Urinary bladder (tissue), 4 donors: ENCODE results near the gene NUDT17. TPM values are rescaled to one million over a fixed set of nuclear protein-coding genes. Genes with fewer than 3 reads are reported as not detected.
A peak's percentile ranks its signal among the peaks of the same experiment; 100 is the strongest.

ENCODE experiments used
- DNase-seq: peaks from one replicate; pipeline ENCODE4 v3.0.0-alpha.2; 2015; ENCODE audit errors: extremely low spot score
- H3K27ac ChIP-seq: one replicate; pipeline ENCODE4 v1.5.1; 2013; ENCODE audit warnings: low read depth, mild to moderate bottlenecking, moderate library complexity
- H3K36me3 ChIP-seq: one replicate; pipeline ENCODE4 v1.6.1; 2013; ENCODE audit warnings: mild to moderate bottlenecking, moderate library complexity; ENCODE audit not compliant: insufficient read depth
- H3K4me1 ChIP-seq: one replicate; pipeline ENCODE4 v1.6.1; 2013; ENCODE audit warnings: mild to moderate bottlenecking, moderate library complexity; ENCODE audit not compliant: insufficient read depth
- H3K4me3 ChIP-seq: one replicate; pipeline ENCODE4 v1.5.1; 2013; ENCODE audit warnings: low read depth, low read length
- WGBS: extraction: QIAGEN DNeasy Blood & Tissue Kit; methylation state at CpG from one replicate; pipeline ENCODE4 v1.1.7; 2013; 5-methylcytosine and 5-hydroxymethylcytosine counted together
- polyA plus RNA-seq: library from polyadenylated mRNA; stranded (reverse); fragments of 200-250 nt; gene quantifications from one replicate; pipeline ENCODE4 v1.2.3, GENCODE V29; 2013
- small RNA-seq: library from RNA; depleted of rRNA; stranded (forward); fragments of <200 nt; gene quantifications from one replicate; pipeline ENCODE3, GENCODE V24; 2014
- total RNA-seq: library from RNA; depleted of rRNA; stranded (reverse); fragments of >200 nt; gene quantifications from one replicate; pipeline ENCODE4 v1.2.3, GENCODE V29; 2014
- donor health status: healthy with polysubstance abuse.
- donor health status: healthy.

The NUDT17 gene
- total and polyA plus RNA-seq, 2 donors, result 5.0 to 5.9 TPM

GRCh38 chr1:145887631-145888030 lies 42.2 kb downstream of the NUDT17 start:
- Histone ChIP-seq H3K4me1 (no peaks in the 10 kb centered on the region), H3K4me3 (no peak overlapping the region), H3K27ac (no peak overlapping the region), H3K36me3 (no peaks in the 10 kb centered on the region)
- 76% methylated on average over 5 of the region's 5 CpGs for WGBS
- no peak for DNase-seq

GRCh38 chr1:145889722-145890121 lies 44.3 kb downstream of the NUDT17 start:
- no peaks in the 10 kb centered on the region for H3K36me3 ChIP-seq
- WGBS, result 85% methylated on average over 3 of the region's 3 CpGs
- H3K27ac ChIP-seq, result no peak overlapping the region
- no peak overlapping the region for H3K4me3 ChIP-seq
- DNase-seq, result no peak
- no peaks in the 10 kb centered on the region for H3K4me1 ChIP-seq

DNA sequence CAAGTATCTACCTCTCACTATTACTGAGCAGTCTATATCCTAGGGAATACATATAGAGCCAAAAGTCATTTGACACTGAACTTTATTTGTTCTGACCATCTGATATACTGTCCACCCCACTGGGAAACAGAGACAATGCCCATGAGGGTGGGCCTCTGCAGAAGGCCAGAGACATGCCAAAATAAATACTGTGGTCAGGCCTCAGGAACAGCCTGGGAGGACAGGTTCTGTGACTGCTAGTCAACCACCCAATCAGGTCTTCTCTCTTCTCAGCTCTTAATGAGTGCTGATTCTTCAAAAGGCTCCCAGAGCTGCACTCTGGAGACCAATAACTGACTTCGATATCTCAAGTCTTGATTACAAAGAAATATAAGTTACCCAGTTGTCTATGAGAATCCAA lies 45.7 kb downstream of the NUDT17 start:
- Histone ChIP-seq H3K4me1 (no peaks in the 10 kb centered on the region), H3K36me3 (no peaks in the 10 kb centered on the region), H3K4me3 (no peak overlapping the region)

GRCh38 chr1:145891587-145892485 lies 46.4 kb downstream of the NUDT17 start:
- WGBS, result 4% methylated on average over 6 of the region's 6 CpGs
- peak; percentile 90 for DNase-seq
- Histone ChIP-seq H3K27ac (peak overlapping the region; percentile 77), H3K4me1 (no peaks in the 10 kb centered on the region), H3K36me3 (no peaks in the 10 kb centered on the region), H3K4me3 (no peak overlapping the region)

More for the DNA sequence above, 45.7 kb downstream of the NUDT17 start:
- 31% methylated on average over 1 of the region's 1 CpG for WGBS
- peak overlapping the region; percentile 76 for H3K27ac ChIP-seq
- no peak for DNase-seq

DNA sequence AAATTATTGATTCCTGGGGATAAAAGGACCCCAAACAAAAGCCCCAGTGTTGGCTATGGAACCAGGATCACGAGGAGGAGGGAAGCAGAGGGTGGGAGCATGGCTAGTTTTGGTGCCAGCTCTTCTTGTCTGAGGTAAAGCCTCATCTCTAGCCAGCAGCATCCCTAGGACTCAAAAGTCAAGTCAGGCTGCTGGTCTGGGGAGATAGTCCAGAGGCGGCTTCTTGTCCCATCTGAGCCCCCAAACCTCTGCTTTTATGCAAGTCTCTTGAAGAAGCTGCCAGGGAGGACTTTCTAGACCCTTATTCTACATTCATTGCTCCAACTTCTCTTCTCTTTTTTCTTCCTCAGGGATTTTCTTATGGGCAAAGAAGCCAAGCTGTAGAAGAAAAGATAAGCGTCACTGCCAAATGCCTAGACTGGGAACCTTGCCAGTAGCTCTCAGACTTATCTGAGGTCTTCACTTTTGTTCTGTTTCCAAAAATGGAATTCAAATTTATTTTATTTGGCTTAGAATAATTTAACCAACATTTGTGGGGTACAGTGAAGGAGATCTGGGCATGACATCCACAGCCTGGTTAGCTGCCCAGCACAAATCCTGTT lies 47.2 kb downstream of the NUDT17 start:
- H3K4me3 ChIP-seq, result no peak overlapping the region
- WGBS, result 28% methylated on average over 3 of the region's 3 CpGs

DNA sequence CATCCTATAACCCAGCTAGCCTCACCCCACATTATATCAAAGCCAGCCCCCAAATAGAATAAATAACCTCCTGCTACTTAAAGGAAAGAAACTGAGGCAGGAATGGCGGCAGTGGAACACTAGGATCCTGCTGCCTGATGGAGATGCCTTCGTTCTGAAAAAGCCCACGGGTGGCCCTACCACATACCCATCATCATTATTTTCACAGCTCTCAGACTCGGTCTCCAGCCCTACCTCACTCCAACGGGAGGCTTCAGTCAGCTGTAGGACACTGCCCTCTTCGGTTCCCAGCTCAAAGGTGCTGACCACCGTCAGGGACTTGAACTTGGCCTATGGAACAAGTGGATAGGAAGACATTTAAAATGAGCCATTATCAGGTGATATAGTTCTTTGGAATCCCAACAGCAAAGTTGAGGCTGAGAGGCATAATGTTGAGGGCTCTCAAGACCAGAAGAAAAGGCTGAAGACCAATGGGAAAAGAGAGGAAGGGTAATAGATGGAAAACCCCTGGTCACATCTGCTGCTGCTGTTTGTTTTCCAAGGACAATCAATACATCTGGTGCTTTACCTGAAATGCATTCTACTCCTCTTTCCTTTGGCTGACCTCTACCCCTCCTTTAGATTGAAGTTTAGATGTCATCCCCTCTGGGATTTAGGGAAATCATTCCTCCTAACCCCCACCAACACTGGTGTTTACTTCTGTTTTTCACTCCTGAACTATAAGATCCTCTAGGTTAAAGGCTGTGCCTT lies 48.1 kb downstream of the NUDT17 start:
- DNase-seq, result no peak
- peak overlapping the region; percentile 0 for H3K27ac ChIP-seq

More for the DNA sequence above, 47.2 kb downstream of the NUDT17 start:
- no peak for DNase-seq
- peak overlapping the region; percentile 77 for H3K27ac ChIP-seq
- H3K36me3 ChIP-seq, result no peaks in the 10 kb centered on the region
- H3K4me1 ChIP-seq, result no peaks in the 10 kb centered on the region

GRCh38 chr1:145895471-145895870 lies 50.0 kb downstream of the NUDT17 start:
- H3K4me1 ChIP-seq, result no peaks in the 10 kb centered on the region
- H3K36me3 ChIP-seq, result no peaks in the 10 kb centered on the region
- H3K27ac ChIP-seq, result no peak overlapping the region
- no peak for DNase-seq
- 100% methylated on average over 1 of the region's 1 CpG for WGBS
- H3K4me3 ChIP-seq, result no peak overlapping the region

More for the DNA sequence above, 48.1 kb downstream of the NUDT17 start:
- 90% methylated on average over 7 of the region's 7 CpGs for WGBS
- Histone ChIP-seq H3K4me1 (no peaks in the 10 kb centered on the region), H3K36me3 (no peaks in the 10 kb centered on the region), H3K4me3 (no peak overlapping the region)

GRCh38 chr1:145897969-145898368 lies 52.5 kb downstream of the NUDT17 start:
- H3K36me3 ChIP-seq, result no peaks in the 10 kb centered on the region
- H3K27ac ChIP-seq, result no peak overlapping the region
- DNase-seq, result no peak
- H3K4me1 ChIP-seq, result no peaks in the 10 kb centered on the region
- WGBS, result 98% methylated on average over 1 of the region's 1 CpG
- H3K4me3 ChIP-seq, result no peak overlapping the region

Small RNA genes lying within 50 kb of the gene (small RNA-seq; reads per million reads assigned to genes)
- gene MIR6736, result not detected

Other genes with a start within 250 kb of the NUDT17 start
- 45.5 TPM for gene GPR89A, start 237.6 kb upstream of the NUDT17 start, total RNA-seq
- gene GPR89A, start 237.6 kb upstream of the NUDT17 start, polyA plus RNA-seq, result 11.6 TPM
- gene PDZK1, start 138.3 kb upstream of the NUDT17 start, total RNA-seq, result 0.37 TPM
- 0.18 TPM for gene PDZK1, start 138.3 kb upstream of the NUDT17 start, polyA plus RNA-seq
- gene CD160, start 126.1 kb upstream of the NUDT17 start, total RNA-seq, result 1.0 TPM
- gene CD160, start 126.1 kb upstream of the NUDT17 start, polyA plus RNA-seq, result 0.25 TPM
- 32.4 TPM for gene RNF115, start 21.5 kb upstream of the NUDT17 start, total RNA-seq
- gene RNF115, start 21.5 kb upstream of the NUDT17 start, polyA plus RNA-seq, result 9.1 TPM
- gene POLR3C, start 21.4 kb upstream of the NUDT17 start, total RNA-seq, result 25.6 TPM
- gene POLR3C, start 21.4 kb upstream of the NUDT17 start, polyA plus RNA-seq, result 23.5 TPM
- gene PIAS3, start 13.5 kb downstream of the NUDT17 start, total RNA-seq, result 27.0 TPM
- 48.1 TPM for gene PIAS3, start 13.5 kb downstream of the NUDT17 start, polyA plus RNA-seq
- 2.2 TPM for gene ANKRD35, start 40.2 kb downstream of the NUDT17 start, total RNA-seq
- 13.2 TPM for gene ANKRD35, start 40.2 kb downstream of the NUDT17 start, polyA plus RNA-seq
- gene ITGA10, start 64.4 kb downstream of the NUDT17 start, total RNA-seq, result 3.5 TPM
- 6.2 TPM for gene ITGA10, start 64.4 kb downstream of the NUDT17 start, polyA plus RNA-seq
- 26.4 TPM for gene PEX11B, start 73.1 kb downstream of the NUDT17 start, total RNA-seq
- gene PEX11B, start 73.1 kb downstream of the NUDT17 start, polyA plus RNA-seq, result 29.9 TPM
- gene RBM8A, start 81.9 kb downstream of the NUDT17 start, total RNA-seq, result 51.3 TPM
- gene RBM8A, start 81.9 kb downstream of the NUDT17 start, polyA plus RNA-seq, result 107 TPM
- 29.6 TPM for gene LIX1L, start 112.4 kb downstream of the NUDT17 start, total RNA-seq
- 25.6 TPM for gene LIX1L, start 112.4 kb downstream of the NUDT17 start, polyA plus RNA-seq
- gene ANKRD34A, start 118.9 kb downstream of the NUDT17 start, total RNA-seq, result 0.21 TPM
- gene ANKRD34A, start 118.9 kb downstream of the NUDT17 start, polyA plus RNA-seq, result 1.4 TPM
- gene POLR3GL, start 119.1 kb downstream of the NUDT17 start, total RNA-seq, result 16.5 TPM
- 46.6 TPM for gene POLR3GL, start 119.1 kb downstream of the NUDT17 start, polyA plus RNA-seq
- gene TXNIP, start 150.9 kb downstream of the NUDT17 start, total RNA-seq, result 920 TPM
- 1,029 TPM for gene TXNIP, start 150.9 kb downstream of the NUDT17 start, polyA plus RNA-seq
- 9.4 TPM for gene HJV, start 176.1 kb downstream of the NUDT17 start, total RNA-seq
- gene HJV, start 176.1 kb downstream of the NUDT17 start, polyA plus RNA-seq, result 0.11 TPM